Type B pancreatic cell (in vitro differentiated cells): ENCODE measurements around the gene LRCH1. TPM values are rescaled to one million over a fixed set of nuclear protein-coding genes. Genes with fewer than 3 reads are reported as not detected.

Source experiments
- DNase-seq: peaks from one replicate; pipeline ENCODE4 v3.0.0; 2021; ENCODE audit warnings: mixed read lengths; ENCODE audit not compliant: unreplicated experiment; ENCODE audit errors: extremely low spot score
- H3K27ac Mint-ChIP-seq: 2 replicates; pipeline ENCODE4 v1.8.0; 2021; ENCODE audit warnings: mild to moderate bottlenecking, mixed read lengths
- H3K27me3 Mint-ChIP-seq: 2 replicates; pipeline ENCODE4 v1.8.0; 2021; ENCODE audit warnings: mixed read lengths
- H3K36me3 Mint-ChIP-seq: 2 replicates; pipeline ENCODE4 v1.8.0; 2021; ENCODE audit warnings: mixed read lengths
- H3K4me1 Mint-ChIP-seq: one replicate; pipeline ENCODE4 v1.8.0; 2021; ENCODE audit warnings: mixed read lengths; ENCODE audit not compliant: unreplicated experiment
- H3K4me3 Mint-ChIP-seq: 2 replicates; pipeline ENCODE4 v1.8.0; 2021; ENCODE audit warnings: mild to moderate bottlenecking, mixed read lengths
- H3K9me3 Mint-ChIP-seq: 2 replicates; pipeline ENCODE4 v1.8.0; 2021; ENCODE audit warnings: mixed read lengths
- total RNA-seq: library from RNA; stranded (reverse); gene quantifications from 2 replicates; pipeline ENCODE4 v1.2.1, GENCODE V29; 2021; ENCODE audit warnings: low replicate concordance
- TF ChIP-seq, protein P1 (sequence below): fragments of 200-600 bp; sonication (generic); conservative IDR thresholded peaks from 2 replicates; pipeline ENCODE4 v1.5.0; 2021; ENCODE audit warnings: antibody characterized with exemption, mild to moderate bottlenecking

The LRCH1 gene
- total RNA-seq, 1 donor from 2014 or later: 23.0 TPM

DNA sequence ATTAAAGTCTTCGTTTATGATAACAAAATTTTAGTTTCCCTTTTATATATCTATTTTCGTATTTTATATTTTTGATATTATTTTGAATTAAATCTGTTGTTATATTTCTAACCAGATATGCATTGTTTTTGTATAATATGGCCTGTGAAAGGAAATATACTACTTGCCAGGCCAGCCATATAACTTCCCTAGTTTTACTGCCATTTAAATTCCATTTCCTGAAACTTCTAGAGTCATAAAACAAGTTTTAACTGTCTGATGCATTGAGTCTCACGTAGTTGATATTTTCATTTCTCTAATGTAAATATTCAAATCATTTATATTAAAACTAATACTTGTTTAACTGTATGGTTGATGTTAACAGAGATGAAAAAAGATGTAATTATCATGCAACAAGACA lies 230.5 kb downstream of the LRCH1 start:
- Mint-ChIP-seq H3K27ac (no peak overlapping the region), H3K36me3 (peaks cover 33% of the 10 kb centered on the region), H3K9me3 (no peaks in the 10 kb centered on the region), H3K27me3 (no peaks in the 10 kb centered on the region), H3K4me1 (no peaks in the 10 kb centered on the region), H3K4me3 (no peak overlapping the region)
- TF ChIP-seq, protein P1, sequence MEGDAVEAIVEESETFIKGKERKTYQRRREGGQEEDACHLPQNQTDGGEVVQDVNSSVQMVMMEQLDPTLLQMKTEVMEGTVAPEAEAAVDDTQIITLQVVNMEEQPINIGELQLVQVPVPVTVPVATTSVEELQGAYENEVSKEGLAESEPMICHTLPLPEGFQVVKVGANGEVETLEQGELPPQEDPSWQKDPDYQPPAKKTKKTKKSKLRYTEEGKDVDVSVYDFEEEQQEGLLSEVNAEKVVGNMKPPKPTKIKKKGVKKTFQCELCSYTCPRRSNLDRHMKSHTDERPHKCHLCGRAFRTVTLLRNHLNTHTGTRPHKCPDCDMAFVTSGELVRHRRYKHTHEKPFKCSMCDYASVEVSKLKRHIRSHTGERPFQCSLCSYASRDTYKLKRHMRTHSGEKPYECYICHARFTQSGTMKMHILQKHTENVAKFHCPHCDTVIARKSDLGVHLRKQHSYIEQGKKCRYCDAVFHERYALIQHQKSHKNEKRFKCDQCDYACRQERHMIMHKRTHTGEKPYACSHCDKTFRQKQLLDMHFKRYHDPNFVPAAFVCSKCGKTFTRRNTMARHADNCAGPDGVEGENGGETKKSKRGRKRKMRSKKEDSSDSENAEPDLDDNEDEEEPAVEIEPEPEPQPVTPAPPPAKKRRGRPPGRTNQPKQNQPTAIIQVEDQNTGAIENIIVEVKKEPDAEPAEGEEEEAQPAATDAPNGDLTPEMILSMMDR: no peak
- DNase-seq: no peak

GRCh38 chr13:46795321-46795720 lies 242.4 kb downstream of the LRCH1 start:
- no peak for DNase-seq
- Mint-ChIP-seq H3K9me3 (no peaks in the 10 kb centered on the region), H3K27ac (no peak overlapping the region), H3K4me1 (peaks cover 22% of the 10 kb centered on the region), H3K36me3 (peaks cover 12% of the 10 kb centered on the region), H3K27me3 (no peaks in the 10 kb centered on the region), H3K4me3 (peak overlapping the region; percentile 80)
- TF ChIP-seq, protein P1: no peak

DNA sequence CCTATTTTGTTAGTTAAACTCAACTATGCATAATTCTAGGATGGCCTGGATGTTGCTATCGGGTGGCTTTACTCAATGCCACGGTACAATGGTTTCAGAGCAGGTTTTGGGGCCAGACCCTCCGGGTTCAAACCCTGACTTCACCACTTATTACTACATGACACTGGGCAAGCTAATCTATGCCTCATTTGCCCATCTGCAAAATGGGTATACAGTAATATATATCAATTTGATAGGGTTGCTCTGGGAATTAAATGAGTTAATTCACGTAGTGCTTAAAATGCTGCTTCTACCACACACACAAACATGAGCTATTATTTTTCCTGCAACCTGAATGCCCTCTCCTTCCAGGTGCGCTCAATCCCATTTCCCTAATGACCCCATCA lies 243.2 kb downstream of the LRCH1 start:
- peak overlapping the region; percentile 93 for H3K27ac Mint-ChIP-seq
- TF ChIP-seq, protein P1: no peak
- H3K4me1 Mint-ChIP-seq: peaks cover 22% of the 10 kb centered on the region
- H3K27me3 Mint-ChIP-seq: no peaks in the 10 kb centered on the region
- peak overlapping the region; percentile 97 for H3K4me3 Mint-ChIP-seq
- no peaks in the 10 kb centered on the region for H3K9me3 Mint-ChIP-seq
- DNase-seq: no peak
- peaks cover 5% of the 10 kb centered on the region for H3K36me3 Mint-ChIP-seq

GRCh38 chr13:46796515-46797474 lies 243.8 kb downstream of the LRCH1 start, which contains the start of gene ESD:
ESD (minus strand) TSS chr13:46797161; CDS start chr13:46791413, 5,748 bp downstream.
- peak within 1 kb of the TSS; percentile 93 for H3K27ac Mint-ChIP-seq
- DNase-seq: peak; percentile 93
- TF ChIP-seq, protein P1: no peak
- H3K4me3 Mint-ChIP-seq: peak within 1 kb of the TSS; percentile 97
- peaks cover 5% of the 10 kb centered on the region for H3K36me3 Mint-ChIP-seq
- peaks cover 22% of the 10 kb centered on the region for H3K4me1 Mint-ChIP-seq
- peaks cover 2% of the 10 kb centered on the region for H3K27me3 Mint-ChIP-seq
- H3K9me3 Mint-ChIP-seq: no peaks in the 10 kb centered on the region

DNA sequence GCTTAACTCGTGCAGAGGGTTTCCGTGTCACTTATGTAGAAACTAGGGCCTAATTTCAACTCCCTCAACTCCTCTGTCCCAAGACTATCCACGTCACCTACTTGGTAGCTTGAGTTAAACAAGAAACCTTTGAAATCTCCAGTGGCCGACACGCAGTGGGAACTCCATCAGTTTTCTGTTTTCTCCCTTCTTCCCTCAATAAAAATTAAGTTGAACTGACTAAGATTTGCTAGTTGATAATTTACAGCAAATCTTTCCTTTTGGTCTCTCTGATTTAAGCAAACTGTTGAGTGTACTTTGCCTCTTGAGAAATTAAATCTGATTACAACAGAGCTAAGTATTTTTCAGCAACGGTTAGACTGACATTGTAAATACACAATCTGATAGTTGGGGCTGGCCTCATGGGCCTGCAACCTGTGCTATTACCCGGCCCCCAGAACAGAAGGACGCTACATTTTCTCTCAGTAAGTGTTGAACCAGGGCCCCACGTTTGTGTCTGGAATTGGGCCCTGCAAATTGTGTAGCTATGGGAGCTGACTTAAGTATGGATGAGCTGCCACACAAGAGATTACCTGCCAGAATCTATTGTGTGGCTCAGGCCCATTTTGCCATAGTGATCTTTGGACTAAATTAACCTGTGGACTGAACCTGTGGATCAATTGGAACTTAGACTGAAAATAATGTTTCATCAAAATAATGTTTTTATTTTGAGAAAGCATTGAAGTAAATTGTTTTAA lies 244.7 kb downstream of the LRCH1 start:
- peaks cover 5% of the 10 kb centered on the region for H3K36me3 Mint-ChIP-seq
- peak overlapping the region; percentile 93 for H3K27ac Mint-ChIP-seq
- peak overlapping the region; percentile 97 for H3K4me3 Mint-ChIP-seq
- H3K27me3 Mint-ChIP-seq: peaks cover 3% of the 10 kb centered on the region
- H3K9me3 Mint-ChIP-seq: no peaks in the 10 kb centered on the region
- DNase-seq: no peak
- H3K4me1 Mint-ChIP-seq: peaks cover 22% of the 10 kb centered on the region
- TF ChIP-seq, protein P1: no peak
